CD4-positive, alpha-beta T cell treated with Interleukin-1 beta for 1 hour (primary cell): ENCODE results near the gene TOGARAM2.

ENCODE experiments used
- DNase-seq, 2 donors: peaks; one replicate each; pipeline ENCODE4 v3.0.0-alpha.2; 2020 to 2022

Gene TOGARAM2

GRCh38 chr2:29057006-29057405 lies 75.9 kb downstream of the TOGARAM2 start:
- no peak for DNase-seq

GRCh38 chr2:29059624-29060023 lies 78.5 kb downstream of the TOGARAM2 start:
- no peak for DNase-seq

GRCh38 chr2:29060441-29060840 lies 79.3 kb downstream of the TOGARAM2 start:
- no peak for DNase-seq

GRCh38 chr2:29061176-29061575 lies 80.1 kb downstream of the TOGARAM2 start:
- no peak for DNase-seq

- DNase-seq: no peak
Measured at GRCh38 chr2:29061616-29062015, 80.5 kb downstream of the TOGARAM2 start.

GRCh38 chr2:29062371-29062770 lies 81.3 kb downstream of the TOGARAM2 start:
- DNase-seq: no peak

- DNase-seq: no peak
Measured at GRCh38 chr2:29063056-29063455, 82.0 kb downstream of the TOGARAM2 start.

GRCh38 chr2:29063646-29064345 lies 82.7 kb downstream of the TOGARAM2 start:
- no peak for DNase-seq

GRCh38 chr2:29064346-29064715 lies 83.2 kb downstream of the TOGARAM2 start:
- no peak for DNase-seq

- no peak for DNase-seq
Measured at GRCh38 chr2:29064746-29065067, 83.6 kb downstream of the TOGARAM2 start.

- no peak for DNase-seq
Measured at GRCh38 chr2:29065068-29065811, 84.1 kb downstream of the TOGARAM2 start.

- no peak for DNase-seq
Measured at GRCh38 chr2:29066271-29066860, 85.3 kb downstream of the TOGARAM2 start.

GRCh38 chr2:29066997-29067605 lies 86.0 kb downstream of the TOGARAM2 start:
- no peak for DNase-seq

- DNase-seq: no peak
Measured at GRCh38 chr2:29068513-29068912, 87.4 kb downstream of the TOGARAM2 start.

- DNase-seq: no peak
Measured at GRCh38 chr2:29070526-29070925, 89.4 kb downstream of the TOGARAM2 start.

GRCh38 chr2:29071032-29071975 lies 90.2 kb downstream of the TOGARAM2 start:
- no peak for DNase-seq

GRCh38 chr2:29072251-29072650 lies 91.2 kb downstream of the TOGARAM2 start:
- DNase-seq: no peak

- DNase-seq: no peak
Measured at GRCh38 chr2:29072971-29073725, 92.0 kb downstream of the TOGARAM2 start.

GRCh38 chr2:29073933-29074332 lies 92.8 kb downstream of the TOGARAM2 start:
- DNase-seq: no peak

GRCh38 chr2:29074411-29074810 lies 93.3 kb downstream of the TOGARAM2 start, which contains the start of gene PCARE:
Gene PCARE, minus strand, starts transcription at chr2:29074523. Its CDS starts 262 bp downstream, at chr2:29074261.
- DNase-seq: no peak

GRCh38 chr2:29075894-29076705 lies 95.0 kb downstream of the TOGARAM2 start:
- no peak for DNase-seq
